Frontal cortex (tissue), 4 donors: ENCODE data around the gene CHST6. TPM values are rescaled to one million over a fixed set of nuclear protein-coding genes. Genes with fewer than 3 reads are reported as not detected.
"Not testable (repeated sequence)": the region's sequence is repeated elsewhere in the genome, so short reads cannot be mapped to it uniquely, and the experiment has no call there.

Experiments used
- DNase-seq, 2 donors: peaks; one replicate each; pipeline ENCODE4 v3.0.0; 2012; ENCODE audit warnings: low spot score in 2 of 2
- FAIRE-seq: peaks from 2 replicates; lab custom pipeline; 2012; peaks lifted over from hg19 to GRCh38; lab: Jason Lieb, UNC
- total RNA-seq: library from RNA; depleted of rRNA; stranded (reverse); fragments of >200 nt; gene quantifications from one replicate; pipeline ENCODE4 v1.2.3, GENCODE V29; 2014
- donor health status: control.
- donor health status: control.
- donor health status: control.

CHST6 gene
- 0.41 TPM for total RNA-seq

DNA sequence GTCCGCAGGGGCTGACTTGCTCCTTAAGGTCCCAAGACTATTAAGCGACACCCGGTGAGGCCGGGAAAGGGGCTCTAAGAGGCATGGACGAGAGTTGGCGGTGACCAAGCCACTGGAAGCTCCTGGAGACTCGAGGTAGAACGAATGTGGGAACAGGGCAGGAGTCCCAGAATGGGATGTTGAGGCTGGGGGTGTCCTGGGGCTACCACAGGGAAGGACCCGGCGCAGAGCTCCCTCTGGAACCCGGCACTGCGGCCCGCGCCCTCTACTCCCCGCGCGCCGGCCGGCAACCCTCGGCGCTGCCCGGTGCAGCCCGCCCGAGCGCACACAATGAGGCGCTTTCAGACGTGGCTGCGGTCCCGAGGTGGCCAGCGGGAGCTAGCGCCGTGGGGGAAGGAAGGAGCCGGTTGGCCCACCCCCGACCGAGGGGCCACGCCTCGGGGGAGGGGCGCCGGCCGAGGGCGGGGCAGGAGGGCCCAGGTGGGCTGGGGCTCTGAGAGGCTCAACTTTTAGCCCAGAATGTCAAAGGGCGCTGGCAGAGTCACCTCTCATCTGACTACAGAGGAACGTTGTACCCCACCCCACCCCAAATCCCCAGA, at the start of gene CHST6:
CHST6 (minus strand) TSS at position 366 of the 599 bp plus-strand sequence. CDS start 15,613 bp downstream, outside the sequence.
- DNase-seq (peak; percentile 70 to 75), FAIRE-seq (no peak)

GRCh38 chr16:75542462-75542861, 47.2 kb upstream of the CHST6 start:
- FAIRE-seq, DNase-seq: not testable (repeated sequence)

- DNase-seq (no peak), FAIRE-seq (no peak)
These were observed 46.0 kb upstream of the CHST6 start for GRCh38 chr16:75541236-75541635.

DNA sequence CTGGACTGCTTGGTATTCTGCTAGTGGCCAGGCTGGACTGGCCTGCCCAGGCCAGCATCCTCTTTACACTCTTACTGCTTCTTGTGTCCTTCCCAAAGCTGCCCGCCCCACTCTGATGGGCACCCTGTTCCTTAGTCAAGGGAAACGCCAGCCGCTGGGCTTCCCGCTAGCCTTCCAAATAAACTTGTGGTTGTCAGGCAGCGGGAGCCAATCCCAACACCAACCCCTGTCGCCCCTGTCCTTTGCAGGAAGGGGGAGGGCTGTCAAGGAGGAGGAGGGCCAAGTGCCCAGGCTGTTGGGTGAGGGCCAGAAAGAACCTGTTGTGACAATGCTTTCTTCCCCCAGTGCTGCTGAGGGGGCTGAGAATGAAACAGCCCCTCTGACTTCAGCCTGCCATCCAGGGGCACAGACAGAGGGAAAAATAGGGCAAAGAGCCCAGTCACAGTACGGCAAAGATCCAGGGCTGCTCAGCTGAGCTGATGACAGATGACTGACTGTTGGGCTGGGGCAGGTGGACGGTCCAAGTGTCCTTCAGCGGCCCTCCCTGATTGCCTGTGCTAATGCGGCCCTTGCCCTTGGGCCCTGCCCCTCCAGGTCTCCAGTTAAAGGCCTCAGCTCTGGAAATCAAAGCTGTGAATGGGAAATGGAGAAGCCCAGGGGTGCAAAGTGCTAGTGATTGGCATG, 43.8 kb upstream of the CHST6 start:
- not testable (repeated sequence) for FAIRE-seq, DNase-seq

- no peak for FAIRE-seq
- no peak for DNase-seq
These were observed 42.5 kb upstream of the CHST6 start for GRCh38 chr16:75537776-75538175.

DNA sequence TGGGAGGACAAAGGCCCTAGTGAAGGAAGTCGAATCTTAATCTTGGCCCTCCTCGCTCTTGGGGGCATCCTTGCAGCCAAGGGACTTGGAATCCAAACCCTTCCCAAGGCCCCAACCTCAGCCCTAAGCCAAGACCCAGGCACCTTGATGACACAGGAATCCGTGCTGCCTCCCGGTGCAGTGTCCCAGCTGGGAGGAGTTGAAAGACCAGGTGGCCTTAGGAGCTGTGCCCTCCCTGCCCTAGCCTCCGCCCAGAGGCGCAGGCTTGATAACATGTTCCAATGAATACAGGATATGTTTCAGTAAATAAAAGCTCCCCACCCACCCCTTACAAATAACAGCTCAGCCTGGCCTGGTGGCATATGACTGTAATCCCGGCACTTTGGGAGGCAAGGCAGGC, 40.7 kb upstream of the CHST6 start, which contains the start of gene CHST5:
CHST5 (minus strand) TSS at position 208 of the 400 bp plus-strand sequence. CDS start 5,724 bp downstream, outside the sequence.
- DNase-seq (no peak), FAIRE-seq (no peak)

GRCh38 chr16:75535211-75535843, 40.1 kb upstream of the CHST6 start:
- no peak for FAIRE-seq
- no peak for DNase-seq

DNA sequence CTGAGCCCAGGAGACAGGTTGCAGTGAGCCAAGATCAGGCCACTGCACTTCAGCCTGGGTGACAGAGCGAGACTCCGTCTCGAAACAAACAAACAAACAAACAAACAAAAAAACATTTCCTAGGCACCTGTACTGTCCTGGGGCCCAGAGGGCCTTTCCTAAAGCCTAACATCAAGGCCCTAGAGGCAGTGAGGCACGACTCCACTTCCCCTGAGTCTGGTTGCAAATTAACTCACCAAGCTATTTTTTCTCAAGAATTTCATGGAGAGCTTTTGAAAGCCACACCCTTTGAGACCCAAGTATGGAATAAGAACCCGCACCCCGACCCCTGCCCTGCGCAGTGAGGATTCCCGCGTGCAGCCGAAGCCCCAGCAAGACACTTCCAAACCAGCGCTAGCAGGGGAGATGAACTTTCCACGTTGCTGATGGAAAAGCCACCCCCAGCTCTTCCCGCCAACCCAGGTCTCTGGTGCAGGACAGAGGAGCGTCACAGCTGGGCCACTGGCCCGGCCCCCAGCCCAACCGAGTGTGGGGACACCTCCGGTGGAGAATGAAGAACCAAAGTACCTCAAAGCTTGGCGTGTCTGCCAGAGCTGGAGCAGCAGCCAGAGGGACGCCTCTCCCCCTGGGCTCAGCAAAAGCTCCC, 39.4 kb upstream of the CHST6 start:
- FAIRE-seq (no peak), DNase-seq (no peak)

DNA sequence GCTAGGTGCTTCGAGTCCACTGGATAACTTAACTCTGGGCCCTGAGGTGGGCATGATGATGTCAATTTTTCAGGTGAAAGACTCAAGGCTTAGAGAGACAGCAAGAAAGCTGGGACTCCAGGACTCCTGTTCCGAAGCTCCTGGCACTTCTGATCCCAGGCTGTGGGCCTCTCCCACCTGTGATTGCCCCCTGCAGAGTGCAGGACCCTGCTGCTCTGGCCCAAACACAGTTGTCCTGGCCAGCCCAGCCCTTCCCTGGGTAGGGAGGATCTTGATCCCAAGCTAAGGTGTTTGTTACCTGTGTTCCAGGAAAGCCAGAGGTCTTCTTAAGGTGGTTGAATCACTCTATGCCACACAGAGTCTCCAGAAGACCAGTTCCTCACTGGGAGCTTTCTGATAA, 37.5 kb upstream of the CHST6 start:
- no peak for FAIRE-seq
- no peak for DNase-seq

DNA sequence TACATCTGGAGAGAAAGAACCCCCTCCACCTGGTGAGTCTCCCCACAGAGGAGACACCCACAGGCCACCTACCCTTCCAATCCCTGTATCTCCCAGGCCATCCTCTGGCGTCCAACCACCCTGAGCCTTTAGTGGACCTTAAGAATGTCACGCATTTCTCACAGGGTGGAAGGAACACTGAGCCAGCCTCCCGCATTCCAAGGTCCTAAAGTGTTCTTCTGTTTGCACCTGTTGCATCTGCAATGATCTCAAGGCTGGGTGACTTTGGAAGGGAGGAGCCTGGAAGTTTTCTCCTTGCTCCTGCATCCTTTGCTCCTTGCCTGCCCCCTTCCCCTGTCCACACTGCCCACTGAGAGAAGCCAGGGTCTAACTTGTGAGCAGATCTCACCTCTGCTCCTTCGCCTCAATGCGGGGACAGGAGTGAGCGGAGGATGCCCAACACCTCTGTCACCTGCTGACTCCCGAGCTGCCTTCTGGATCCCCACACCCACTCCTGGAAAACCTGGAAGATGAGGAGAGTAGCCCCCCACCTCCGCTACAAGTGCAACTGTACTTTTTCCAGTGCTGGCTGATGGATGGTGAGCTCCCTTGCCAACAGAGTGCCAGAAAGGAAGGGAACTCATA, 37.0 kb upstream of the CHST6 start:
- FAIRE-seq (no peak), DNase-seq (no peak)

DNA sequence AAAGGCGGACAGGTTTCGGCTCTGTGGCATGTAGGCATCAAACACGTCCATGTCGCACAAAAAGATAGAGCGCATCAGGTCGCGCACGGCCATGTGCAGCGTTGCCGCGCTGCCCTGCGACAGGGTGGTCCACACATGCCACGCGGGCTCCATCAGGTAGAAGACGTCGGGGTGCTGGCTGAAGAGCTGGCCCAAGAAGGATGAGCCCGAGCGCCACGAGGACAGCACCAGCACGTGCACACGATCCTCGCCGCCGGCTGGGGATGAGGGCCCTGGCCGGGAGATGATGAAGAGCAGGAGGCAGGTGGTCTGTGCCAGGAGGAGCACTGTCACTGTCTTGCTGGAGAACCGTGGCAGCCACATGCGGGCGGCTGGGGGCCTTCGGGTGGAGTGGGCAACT, 34.7 kb upstream of the CHST6 start:
- no peak for DNase-seq
- FAIRE-seq: no peak

DNA sequence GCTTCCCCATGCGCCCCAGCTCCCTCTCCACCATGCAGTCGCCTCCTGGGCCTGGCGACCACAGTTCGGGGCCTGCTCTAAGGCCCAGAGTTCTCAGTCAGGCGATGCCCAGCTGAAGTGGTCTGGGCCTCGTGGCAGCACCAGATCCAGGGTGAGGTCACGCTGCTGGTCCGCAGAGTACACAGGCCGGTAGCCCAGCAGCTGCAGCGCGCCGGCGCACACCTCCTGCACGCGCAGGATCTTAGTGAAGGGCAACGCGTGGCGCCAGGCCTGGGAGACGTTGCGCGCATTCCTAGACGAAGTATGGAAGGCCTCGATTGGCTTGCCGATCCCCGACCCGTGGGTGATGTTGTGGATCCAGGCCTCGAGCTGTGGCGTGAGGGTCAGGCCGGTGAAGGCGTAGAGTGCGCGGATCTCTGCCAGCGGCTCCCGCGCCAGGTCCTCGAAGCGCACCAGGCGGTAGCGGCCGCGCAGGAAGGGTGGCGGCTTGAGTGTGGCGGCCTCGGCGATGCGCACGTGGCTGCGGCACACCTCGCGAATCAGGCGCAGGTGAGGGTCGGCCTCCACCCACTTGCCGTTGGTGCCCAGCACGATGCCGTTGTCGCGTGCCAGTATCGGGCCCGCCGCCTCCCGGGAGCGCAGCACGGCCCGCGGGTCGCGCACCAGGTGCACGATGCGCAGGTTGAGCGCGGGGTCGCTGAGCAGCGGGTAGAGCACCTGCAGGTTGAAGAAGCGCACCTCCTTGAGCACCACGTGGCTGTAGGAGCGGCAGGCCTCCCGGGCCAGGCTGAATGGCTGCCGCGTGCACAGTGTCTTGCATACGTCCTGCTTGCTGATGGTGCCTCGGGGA, 34.0 kb upstream of the CHST6 start:
- no peak for DNase-seq
- FAIRE-seq: no peak

DNA sequence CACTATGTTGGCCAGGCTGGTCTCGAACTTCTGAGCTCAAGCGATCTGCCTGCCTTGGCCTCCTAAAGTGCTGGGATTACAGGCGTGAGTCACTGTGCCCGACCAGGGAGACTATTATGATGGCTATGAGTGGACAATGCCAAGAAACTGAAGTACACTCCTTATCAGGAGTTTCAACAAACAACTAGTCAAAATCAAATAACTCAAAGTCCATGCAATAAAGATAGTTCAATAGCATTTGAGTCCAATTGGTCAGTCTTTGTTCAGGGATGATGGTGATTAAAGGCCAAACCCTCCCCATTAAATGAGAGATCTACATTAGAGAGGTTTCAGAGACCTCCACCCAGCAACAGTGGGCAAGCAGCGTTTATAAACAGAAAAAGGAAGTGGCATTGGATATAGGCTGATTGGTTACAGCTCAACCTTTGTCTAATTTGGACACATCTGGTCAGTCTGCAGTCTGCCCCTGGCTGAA, 32.6 kb upstream of the CHST6 start:
- DNase-seq: no peak
- no peak for FAIRE-seq

DNA sequence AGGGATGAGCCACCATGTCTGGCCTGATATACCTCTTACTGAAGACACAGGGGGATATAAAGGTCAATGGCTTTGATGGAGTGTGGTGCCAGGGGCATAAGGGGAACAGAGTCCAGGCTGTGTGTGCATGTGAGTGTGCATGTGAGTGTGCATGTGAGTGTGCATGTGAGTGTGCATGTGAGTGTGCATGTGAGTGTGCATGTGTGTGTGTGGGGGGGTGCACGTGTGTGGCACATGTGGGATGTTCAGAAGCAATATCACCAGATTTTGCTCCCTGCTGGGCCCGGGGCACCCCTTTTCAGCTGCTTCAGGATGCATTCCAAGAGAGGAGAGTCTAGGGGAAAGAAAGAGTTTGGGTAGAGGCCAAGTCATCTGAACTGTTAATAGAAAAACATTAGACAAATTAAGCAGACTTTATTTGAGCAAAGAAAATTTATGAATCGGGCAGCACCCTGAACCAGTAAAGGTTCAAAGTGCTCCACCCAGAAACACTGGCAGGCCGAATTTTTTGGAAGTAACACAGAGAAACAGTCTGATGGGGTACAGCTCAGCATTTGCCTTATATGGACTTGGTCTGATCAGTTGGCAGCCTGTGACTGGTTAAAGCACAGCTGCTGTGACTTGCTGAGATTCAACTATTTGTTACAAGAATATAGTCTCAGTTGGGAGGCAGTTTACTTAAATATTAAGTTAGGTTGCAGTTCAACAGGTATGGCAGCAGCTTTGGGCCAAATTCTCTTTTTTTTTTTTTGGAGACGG, 31.0 kb upstream of the CHST6 start:
- FAIRE-seq (no peak), DNase-seq (no peak)

DNA sequence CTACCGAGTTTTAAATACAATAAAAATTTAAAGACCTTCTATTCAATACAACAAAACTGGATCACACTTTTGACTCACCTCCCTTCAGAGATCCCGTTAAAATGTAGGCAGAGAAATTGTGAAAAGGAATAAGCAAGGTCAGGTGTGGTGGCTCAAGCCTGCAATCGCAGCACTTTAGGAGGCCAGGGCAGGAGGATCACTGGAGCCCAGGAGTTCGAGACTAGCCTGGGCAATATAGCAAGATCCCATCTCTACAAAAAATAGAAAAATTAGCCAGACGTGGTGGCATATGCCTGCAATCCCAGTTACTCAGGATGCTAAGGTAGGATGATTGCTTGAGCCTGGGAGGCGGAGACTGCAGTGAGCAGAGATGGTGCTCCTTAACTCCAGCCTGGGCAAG, 23.9 kb upstream of the CHST6 start:
- FAIRE-seq: no peak

GRCh38 chr16:75516189-75516966, 21.1 kb upstream of the CHST6 start:
- FAIRE-seq, DNase-seq: not testable (repeated sequence)

More for the DNA sequence above, 23.9 kb upstream of the CHST6 start:
- no peak for DNase-seq

DNA sequence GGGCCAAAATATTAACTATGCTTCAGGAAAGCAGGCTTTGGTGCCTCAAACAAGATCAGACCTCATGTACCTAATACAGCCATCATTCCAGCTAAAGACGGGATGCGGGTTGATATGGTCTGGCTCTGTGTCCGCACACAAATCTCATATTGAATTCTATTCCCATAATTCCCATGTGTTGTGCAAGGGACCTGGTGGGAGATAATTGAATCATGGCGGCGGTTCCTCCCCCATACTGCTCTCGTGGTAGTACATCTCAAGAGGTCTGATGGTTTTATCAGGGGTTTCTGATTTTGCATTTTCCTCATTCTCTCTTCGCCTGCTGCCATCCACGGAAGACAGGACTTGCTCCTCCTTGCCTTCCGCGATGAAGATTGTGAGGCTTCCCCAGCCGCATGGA, 19.1 kb upstream of the CHST6 start:
- DNase-seq (no peak), FAIRE-seq (no peak)

DNA sequence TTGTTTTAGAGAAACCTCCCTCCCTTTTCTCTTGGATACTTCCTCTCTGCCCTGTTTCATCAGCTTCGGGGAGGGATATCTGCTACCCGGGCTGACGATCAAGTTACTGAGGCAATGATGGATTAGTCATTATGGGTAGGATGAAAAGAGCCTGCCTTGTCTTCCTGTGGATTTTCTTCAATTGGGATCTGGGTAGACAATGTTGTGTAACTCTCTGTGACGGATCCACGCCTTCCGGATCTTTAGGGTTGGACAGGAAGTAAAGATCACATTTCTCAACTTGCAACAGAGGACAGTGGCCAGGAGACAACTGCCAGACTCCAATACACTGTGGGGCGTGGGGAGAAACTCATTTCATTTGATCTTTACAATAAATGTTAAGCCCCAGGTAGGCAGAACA, 11.3 kb upstream of the CHST6 start:
- FAIRE-seq (no peak), DNase-seq (no peak)
